Measurements from ENCODE around the gene ALDH3A2. TPM values are rescaled to one million over a fixed set of nuclear protein-coding genes. Genes with fewer than 3 reads are reported as not detected.

The ALDH3A2 gene
- total RNA-seq (2022; extraction: Qiagen RNA extraction): 144 to 182 TPM (median 175 TPM) in 5 replicates

DNA sequence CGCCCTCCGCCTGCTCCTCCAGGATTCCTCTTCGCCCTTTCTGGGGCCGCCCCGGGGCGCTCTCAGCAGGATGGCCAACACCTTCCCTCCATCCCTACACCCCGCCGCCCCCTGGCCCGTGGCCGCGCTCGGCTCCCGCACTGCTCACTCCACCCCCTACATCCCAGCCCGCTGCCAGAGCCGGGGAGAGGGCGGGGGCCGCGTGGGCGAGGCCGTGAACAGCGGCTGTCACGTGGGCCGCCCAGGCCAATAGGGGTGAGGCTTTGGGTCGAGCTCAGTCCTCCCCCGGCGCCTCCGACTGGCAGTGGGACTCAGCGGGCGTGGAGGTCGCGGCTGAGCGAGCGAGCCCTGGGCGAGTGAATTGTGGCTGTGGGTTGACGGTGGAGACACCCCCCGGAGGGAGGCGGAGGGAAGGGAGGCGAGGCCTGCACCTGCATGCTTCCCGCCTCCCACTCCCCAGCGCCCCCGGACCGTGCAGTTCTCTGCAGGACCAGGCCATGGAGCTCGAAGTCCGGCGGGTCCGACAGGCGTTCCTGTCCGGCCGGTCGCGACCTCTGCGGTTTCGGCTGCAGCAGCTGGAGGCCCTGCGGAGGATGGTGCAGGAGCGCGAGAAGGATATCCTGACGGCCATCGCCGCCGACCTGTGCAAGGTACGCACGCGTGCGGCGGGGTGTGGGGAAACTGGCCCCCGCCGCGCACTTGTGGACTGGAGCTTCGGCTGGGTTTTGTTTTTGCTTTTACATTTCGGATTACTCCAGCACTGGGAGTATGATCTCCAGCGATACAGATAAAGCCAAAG is at the start of gene ALDH3A2:
TSS of gene ALDH3A2 (plus strand) at position 277 of the 799 bp plus-strand sequence. CDS start at position 498, 221 bp downstream.

DNA sequence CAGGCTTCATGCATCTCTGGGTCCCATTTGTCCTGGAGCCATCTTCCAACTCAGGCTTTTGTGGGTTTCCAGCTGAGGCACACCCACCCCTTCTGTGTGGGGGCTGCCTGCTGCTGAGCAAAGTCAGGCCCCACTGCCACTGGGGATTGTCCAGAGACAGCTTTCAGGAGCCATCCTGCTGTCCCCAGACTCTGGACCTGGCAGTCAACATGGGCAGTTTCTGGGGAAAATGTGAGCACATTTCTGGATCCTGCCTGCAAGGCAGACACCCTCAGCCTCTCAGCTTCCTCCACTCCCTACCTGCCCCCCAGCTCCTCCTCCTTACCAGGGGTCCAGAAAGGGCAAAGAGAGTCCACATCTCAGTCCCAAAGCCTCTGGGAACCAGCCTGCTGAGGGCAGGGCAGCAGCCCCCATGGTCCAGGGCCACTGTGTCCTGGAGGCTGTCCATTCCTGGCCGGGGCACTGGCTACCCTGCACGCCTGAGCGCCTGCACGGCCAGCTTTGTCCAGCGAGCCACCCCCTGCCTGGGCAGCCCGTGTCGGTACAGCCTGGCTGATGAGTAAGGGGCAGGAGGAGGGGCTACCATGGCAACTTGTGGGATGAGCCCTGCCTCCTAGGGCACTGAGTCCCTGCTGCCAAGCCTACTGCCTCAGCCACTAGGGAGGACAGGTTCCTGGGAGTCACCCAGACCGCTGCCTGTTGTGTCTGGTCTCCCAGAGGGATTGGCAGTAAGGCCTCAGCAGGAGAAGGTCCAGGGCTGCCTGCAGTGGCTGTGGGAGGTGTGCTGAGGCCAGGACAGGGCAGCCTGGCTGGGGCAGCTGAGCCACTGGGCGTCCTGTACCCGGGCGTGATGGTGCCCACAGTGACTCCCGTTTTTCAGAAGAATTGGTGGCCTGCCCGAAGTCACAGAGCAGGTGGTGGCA is 67.8 kb downstream of the ALDH3A2 start, which contains the start of gene SLC47A2:
TSS of gene SLC47A2 (minus strand) at position 477 of the 923 bp plus-strand sequence. CDS start at position 448, 29 bp downstream.

Other genes starting within 250 kb of the ALDH3A2 start
- 0.57 to 1.4 TPM (median 0.92 TPM) in 5 replicates for gene RNF112, start 237.5 kb upstream of the ALDH3A2 start, total RNA-seq (2022; extraction: Qiagen RNA extraction)
- gene SLC47A1, start 114.9 kb upstream of the ALDH3A2 start, total RNA-seq (2022; extraction: Qiagen RNA extraction): 20.8 to 22.9 TPM (median 22.3 TPM) in 5 replicates
- 0.08 to 0.23 TPM (median 0.13 TPM) in 4 of 5 replicates, not detected in the other for gene SLC47A2, start 67.8 kb downstream of the ALDH3A2 start, total RNA-seq (2022; extraction: Qiagen RNA extraction)
- 777 to 1,128 TPM (median 798 TPM) in 5 replicates for gene ALDH3A1, start 99.5 kb downstream of the ALDH3A2 start, total RNA-seq (2022; extraction: Qiagen RNA extraction)
- gene ULK2, start 219.2 kb downstream of the ALDH3A2 start, total RNA-seq (2022; extraction: Qiagen RNA extraction): 11.0 to 18.1 TPM (median 15.8 TPM) in 5 replicates